ENCODE data around the gene UACA.

The UACA gene

DNA sequence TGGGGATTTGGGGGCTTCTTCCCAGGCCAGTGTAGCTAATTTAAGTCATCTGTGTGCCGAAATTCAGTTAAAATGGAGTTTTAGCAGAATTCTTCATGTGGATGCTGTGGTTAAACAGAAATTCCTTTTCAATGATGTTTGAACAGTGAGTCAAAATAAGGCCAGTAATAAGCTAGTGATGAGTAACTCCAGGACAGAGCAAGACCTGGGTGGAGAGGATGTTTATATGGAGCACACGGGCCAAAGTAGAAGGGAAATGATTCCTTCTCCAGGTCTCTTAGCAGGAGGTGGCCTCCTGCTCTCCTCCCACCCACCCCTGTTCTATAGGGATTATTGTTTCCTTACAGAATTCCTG lies 31.9 kb upstream of the UACA start:
- Histone ChIP-seq H3K4me3 (ENCODE audit: low read length) (no peak overlapping the region), H3K36me3 (ENCODE audit: control insufficient read depth, low read depth, low read length) (no peaks in the 10 kb centered on the region), H3K27ac (ENCODE audit: low read length) (no peak overlapping the region), H3K27me3 (ENCODE audit: control insufficient read depth, insufficient read depth, low read length) (no peaks in the 10 kb centered on the region), H3K9me3 (ENCODE audit: control insufficient read depth, low read depth, low read length) (no peaks in the 10 kb centered on the region), H3K9ac (ENCODE audit: low read length) (no peak overlapping the region), H3K4me1 (ENCODE audit: control insufficient read depth, low read depth, low read length) (no peaks in the 10 kb centered on the region)

DNA sequence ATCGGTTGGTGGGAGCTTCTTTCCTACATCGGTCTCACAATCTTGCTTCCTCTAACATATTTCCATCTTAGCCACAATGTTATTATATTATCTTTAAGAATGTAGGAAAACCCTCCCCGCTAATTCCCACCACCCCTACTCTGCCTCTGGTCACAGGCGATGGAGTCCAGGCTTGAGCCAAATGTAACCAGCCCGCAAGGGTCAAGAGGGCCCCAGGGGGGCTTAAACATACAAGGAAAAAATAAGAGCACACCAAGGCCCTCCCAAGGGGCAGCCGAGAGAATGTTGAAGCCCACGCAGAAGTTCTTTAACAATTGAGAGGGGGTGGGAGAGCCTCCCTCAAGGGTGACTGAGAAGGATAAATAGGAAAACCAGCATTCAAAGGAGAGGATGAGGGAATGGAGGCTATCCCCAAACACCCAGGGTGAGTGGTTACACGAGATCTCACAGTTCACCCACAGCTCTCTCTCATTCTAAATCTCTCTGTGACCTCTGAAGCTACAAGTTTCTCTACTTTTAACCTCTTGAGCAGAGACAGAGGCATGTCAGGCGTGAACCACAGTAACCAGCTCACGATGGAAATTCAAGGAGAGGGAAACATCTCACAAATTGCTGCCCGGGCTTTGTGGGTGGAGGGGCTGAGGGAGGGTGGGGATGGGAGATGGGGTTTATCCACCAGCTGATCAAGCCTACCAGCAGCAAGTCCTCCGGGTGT lies 31.4 kb upstream of the UACA start:
- Histone ChIP-seq H3K4me3 (ENCODE audit: low read length) (no peak overlapping the region), H3K27me3 (ENCODE audit: control insufficient read depth, insufficient read depth, low read length) (no peaks in the 10 kb centered on the region), H3K4me1 (ENCODE audit: control insufficient read depth, low read depth, low read length) (no peaks in the 10 kb centered on the region), H3K9me3 (ENCODE audit: control insufficient read depth, low read depth, low read length) (no peaks in the 10 kb centered on the region), H3K9ac (ENCODE audit: low read length) (no peak overlapping the region), H3K36me3 (ENCODE audit: control insufficient read depth, low read depth, low read length) (no peaks in the 10 kb centered on the region), H3K27ac (ENCODE audit: low read length) (no peak overlapping the region)

- H3K9me3 ChIP-seq (ENCODE audit: control insufficient read depth, low read depth, low read length): no peaks in the 10 kb centered on the region
- H3K27me3 ChIP-seq (ENCODE audit: control insufficient read depth, insufficient read depth, low read length): no peaks in the 10 kb centered on the region
- no peaks in the 10 kb centered on the region for H3K4me1 ChIP-seq (ENCODE audit: control insufficient read depth, low read depth, low read length)
- no peak overlapping the region for H3K9ac ChIP-seq (ENCODE audit: low read length)
- H3K4me3 ChIP-seq (ENCODE audit: low read length): no peak overlapping the region
- H3K36me3 ChIP-seq (ENCODE audit: control insufficient read depth, low read depth, low read length): no peaks in the 10 kb centered on the region
- no peak overlapping the region for H3K27ac ChIP-seq (ENCODE audit: low read length)
These were observed 30.3 kb upstream of the UACA start for GRCh38 chr15:70793694-70794093.

GRCh38 chr15:70792171-70792573 lies 28.8 kb upstream of the UACA start:
- no peaks in the 10 kb centered on the region for H3K27me3 ChIP-seq (ENCODE audit: control insufficient read depth, insufficient read depth, low read length)
- no peaks in the 10 kb centered on the region for H3K4me1 ChIP-seq (ENCODE audit: control insufficient read depth, low read depth, low read length)
- no peaks in the 10 kb centered on the region for H3K36me3 ChIP-seq (ENCODE audit: control insufficient read depth, low read depth, low read length)
- H3K27ac ChIP-seq (ENCODE audit: low read length): no peak overlapping the region
- H3K4me3 ChIP-seq (ENCODE audit: low read length): no peak overlapping the region
- H3K9ac ChIP-seq (ENCODE audit: low read length): no peak overlapping the region
- H3K9me3 ChIP-seq (ENCODE audit: control insufficient read depth, low read depth, low read length): no peaks in the 10 kb centered on the region

DNA sequence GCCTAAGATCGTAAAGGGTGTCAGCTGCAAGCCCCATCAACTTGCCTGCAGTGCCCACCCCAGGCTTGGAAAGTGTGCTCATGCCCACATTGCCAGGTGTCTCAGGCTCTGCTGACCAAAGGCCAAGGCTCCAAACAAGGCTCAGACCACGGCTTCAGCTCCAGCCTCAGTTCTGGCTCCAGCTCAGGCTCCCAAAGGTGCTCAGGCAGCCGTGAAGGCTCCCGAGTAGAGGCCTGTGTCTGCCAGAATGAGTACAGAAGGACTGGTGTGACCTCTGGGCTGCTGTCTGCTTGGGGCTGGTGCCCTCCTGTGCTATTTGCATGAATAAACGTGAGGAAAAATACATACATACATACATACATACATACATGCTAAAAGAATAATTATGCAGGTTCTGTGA lies 27.9 kb upstream of the UACA start:
- no peak overlapping the region for H3K9ac ChIP-seq (ENCODE audit: low read length)
- no peak overlapping the region for H3K4me3 ChIP-seq (ENCODE audit: low read length)
- H3K9me3 ChIP-seq (ENCODE audit: control insufficient read depth, low read depth, low read length): no peaks in the 10 kb centered on the region
- H3K4me1 ChIP-seq (ENCODE audit: control insufficient read depth, low read depth, low read length): no peaks in the 10 kb centered on the region
- H3K27ac ChIP-seq (ENCODE audit: low read length): no peak overlapping the region
- H3K27me3 ChIP-seq (ENCODE audit: control insufficient read depth, insufficient read depth, low read length): no peaks in the 10 kb centered on the region
- H3K36me3 ChIP-seq (ENCODE audit: control insufficient read depth, low read depth, low read length): no peaks in the 10 kb centered on the region

GRCh38 chr15:70789213-70789612 lies 25.9 kb upstream of the UACA start:
- H3K36me3 ChIP-seq (ENCODE audit: control insufficient read depth, low read depth, low read length): no peaks in the 10 kb centered on the region
- no peak overlapping the region for H3K9ac ChIP-seq (ENCODE audit: low read length)
- no peaks in the 10 kb centered on the region for H3K4me1 ChIP-seq (ENCODE audit: control insufficient read depth, low read depth, low read length)
- no peak overlapping the region for H3K4me3 ChIP-seq (ENCODE audit: low read length)
- no peaks in the 10 kb centered on the region for H3K27me3 ChIP-seq (ENCODE audit: control insufficient read depth, insufficient read depth, low read length)
- H3K9me3 ChIP-seq (ENCODE audit: control insufficient read depth, low read depth, low read length): no peaks in the 10 kb centered on the region
- H3K27ac ChIP-seq (ENCODE audit: low read length): no peak overlapping the region

GRCh38 chr15:70788114-70789049 lies 25.0 kb upstream of the UACA start:
- Histone ChIP-seq H3K4me3 (ENCODE audit: low read length) (no peak overlapping the region), H3K9me3 (ENCODE audit: control insufficient read depth, low read depth, low read length) (no peaks in the 10 kb centered on the region), H3K9ac (ENCODE audit: low read length) (no peak overlapping the region), H3K4me1 (ENCODE audit: control insufficient read depth, low read depth, low read length) (no peaks in the 10 kb centered on the region), H3K36me3 (ENCODE audit: control insufficient read depth, low read depth, low read length) (no peaks in the 10 kb centered on the region), H3K27me3 (ENCODE audit: control insufficient read depth, insufficient read depth, low read length) (no peaks in the 10 kb centered on the region), H3K27ac (ENCODE audit: low read length) (no peak overlapping the region)

GRCh38 chr15:70786996-70787395 lies 23.6 kb upstream of the UACA start:
- no peaks in the 10 kb centered on the region for H3K9me3 ChIP-seq (ENCODE audit: control insufficient read depth, low read depth, low read length)
- H3K4me3 ChIP-seq (ENCODE audit: low read length): no peak overlapping the region
- H3K9ac ChIP-seq (ENCODE audit: low read length): no peak overlapping the region
- no peaks in the 10 kb centered on the region for H3K36me3 ChIP-seq (ENCODE audit: control insufficient read depth, low read depth, low read length)
- H3K27ac ChIP-seq (ENCODE audit: low read length): no peak overlapping the region
- no peaks in the 10 kb centered on the region for H3K4me1 ChIP-seq (ENCODE audit: control insufficient read depth, low read depth, low read length)
- H3K27me3 ChIP-seq (ENCODE audit: control insufficient read depth, insufficient read depth, low read length): no peaks in the 10 kb centered on the region

GRCh38 chr15:70783610-70784022 lies 20.3 kb upstream of the UACA start:
- H3K4me3 ChIP-seq (ENCODE audit: low read length): no peak overlapping the region
- no peak overlapping the region for H3K27ac ChIP-seq (ENCODE audit: low read length)
- H3K9me3 ChIP-seq (ENCODE audit: control insufficient read depth, low read depth, low read length): no peaks in the 10 kb centered on the region

DNA sequence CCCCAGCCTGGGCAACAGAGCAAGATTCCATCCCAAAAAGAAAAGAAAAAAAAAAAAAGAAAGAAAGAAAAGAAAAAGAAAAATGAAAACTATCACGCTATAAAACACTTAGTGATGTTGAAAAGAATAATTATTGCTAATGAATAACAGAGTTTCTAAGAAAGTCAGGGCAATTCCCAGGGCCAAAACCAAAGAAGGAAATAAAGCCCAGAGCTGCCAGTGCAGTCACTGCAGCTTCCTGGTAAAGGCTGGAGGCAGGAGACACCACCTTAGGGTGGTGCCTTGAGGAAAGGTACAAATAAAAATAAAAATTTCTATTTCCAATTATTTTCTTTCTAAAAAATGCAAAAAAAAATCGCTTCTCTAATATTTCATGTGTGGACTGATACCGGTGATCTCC lies 19.7 kb upstream of the UACA start:
- no peaks in the 10 kb centered on the region for H3K36me3 ChIP-seq (ENCODE audit: control insufficient read depth, low read depth, low read length)
- no peaks in the 10 kb centered on the region for H3K9me3 ChIP-seq (ENCODE audit: control insufficient read depth, low read depth, low read length)
- H3K4me1 ChIP-seq (ENCODE audit: control insufficient read depth, low read depth, low read length): no peaks in the 10 kb centered on the region
- H3K9ac ChIP-seq (ENCODE audit: low read length): no peak overlapping the region
- H3K4me3 ChIP-seq (ENCODE audit: low read length): no peak overlapping the region
- H3K27me3 ChIP-seq (ENCODE audit: control insufficient read depth, insufficient read depth, low read length): no peaks in the 10 kb centered on the region
- no peak overlapping the region for H3K27ac ChIP-seq (ENCODE audit: low read length)

More at GRCh38 chr15:70783610-70784022, 20.3 kb upstream of the UACA start:
- Histone ChIP-seq H3K36me3 (ENCODE audit: control insufficient read depth, low read depth, low read length) (no peaks in the 10 kb centered on the region), H3K27me3 (ENCODE audit: control insufficient read depth, insufficient read depth, low read length) (no peaks in the 10 kb centered on the region), H3K9ac (ENCODE audit: low read length) (no peak overlapping the region), H3K4me1 (ENCODE audit: control insufficient read depth, low read depth, low read length) (no peaks in the 10 kb centered on the region)

DNA sequence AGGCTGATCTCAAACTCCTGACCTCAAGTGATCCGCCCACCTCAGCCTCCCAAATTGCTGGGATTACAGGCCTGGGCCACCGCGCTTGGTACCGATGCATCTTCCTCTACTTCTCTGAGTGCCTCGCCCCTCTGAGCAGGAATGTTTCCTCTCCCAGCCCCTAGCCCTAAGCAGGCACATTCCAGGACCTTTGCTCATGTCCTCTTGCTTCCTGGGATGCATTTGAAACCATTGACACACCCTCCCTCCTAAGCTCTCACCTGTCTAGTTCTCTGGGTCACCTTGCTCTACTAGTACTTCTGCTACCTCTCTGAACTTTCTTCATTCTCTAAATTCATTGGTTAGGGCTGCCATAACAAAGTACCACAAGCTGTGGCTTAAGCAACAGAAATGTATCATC lies 17.9 kb upstream of the UACA start:
- Histone ChIP-seq H3K27me3 (ENCODE audit: control insufficient read depth, insufficient read depth, low read length) (no peaks in the 10 kb centered on the region), H3K4me3 (ENCODE audit: low read length) (no peak overlapping the region), H3K27ac (ENCODE audit: low read length) (no peak overlapping the region), H3K4me1 (ENCODE audit: control insufficient read depth, low read depth, low read length) (no peaks in the 10 kb centered on the region), H3K9me3 (ENCODE audit: control insufficient read depth, low read depth, low read length) (no peaks in the 10 kb centered on the region), H3K9ac (ENCODE audit: low read length) (no peak overlapping the region), H3K36me3 (ENCODE audit: control insufficient read depth, low read depth, low read length) (no peaks in the 10 kb centered on the region)

All from iPS-18a (cell line).